GM18508 (cell line): ENCODE measurements around the gene ZNF394.
"Not testable (repeated sequence)": the region's sequence is repeated elsewhere in the genome, so short reads cannot be mapped to it uniquely, and the experiment has no call there.

Experiments
- ATAC-seq: cut with Tn5 transposase; IDR thresholded peaks from one replicate; pipeline ENCODE4 v1.9.1; 2021; ENCODE audit warnings: moderate number of reproducible peaks; ENCODE audit not compliant: insufficient read depth, unreplicated experiment

Gene ZNF394

GRCh38 chr7:99499721-99500636 lies at the start of gene ZNF394:
ZNF394 (minus strand) TSS chr7:99500281; CDS start chr7:99500093, 188 bp downstream.
- ATAC-seq, result no peak

- ATAC-seq, result not testable (repeated sequence)
These were observed 49.5 kb upstream of the ZNF394 start for GRCh38 chr7:99549545-99549944.

- not testable (repeated sequence) for ATAC-seq
These were observed 45.2 kb upstream of the ZNF394 start for GRCh38 chr7:99545308-99545707.

GRCh38 chr7:99543916-99544315 lies 43.8 kb upstream of the ZNF394 start:
- no peak for ATAC-seq

GRCh38 chr7:99543081-99543671 lies 43.1 kb upstream of the ZNF394 start:
- no peak for ATAC-seq

- ATAC-seq, result no peak
These were observed 41.1 kb upstream of the ZNF394 start for GRCh38 chr7:99541212-99541611.

GRCh38 chr7:99540542-99540941 lies 40.5 kb upstream of the ZNF394 start:
- no peak for ATAC-seq

- ATAC-seq, result no peak
These were observed 39.2 kb upstream of the ZNF394 start for GRCh38 chr7:99539213-99539811.

GRCh38 chr7:99535667-99536066 lies 35.6 kb upstream of the ZNF394 start:
- ATAC-seq, result no peak

- no peak for ATAC-seq
These were observed 31.3 kb upstream of the ZNF394 start for GRCh38 chr7:99531354-99531765.

GRCh38 chr7:99525713-99526440 lies 25.8 kb upstream of the ZNF394 start:
- ATAC-seq, result no peak

GRCh38 chr7:99521399-99521798 lies 21.3 kb upstream of the ZNF394 start:
- no peak for ATAC-seq

- ATAC-seq, result no peak
These were observed 14.0 kb upstream of the ZNF394 start for GRCh38 chr7:99514050-99514449.

GRCh38 chr7:99505324-99505662 lies 5.2 kb upstream of the ZNF394 start:
- no peak for ATAC-seq

- ATAC-seq, result peak; percentile 50
These were observed 4.7 kb upstream of the ZNF394 start, which contains the start of gene ZKSCAN5 for GRCh38 chr7:99504603-99505323. ZKSCAN5 (plus strand) TSS chr7:99504662; CDS start chr7:99506045, 1,383 bp downstream.

- no peak for ATAC-seq
These were observed 4.2 kb upstream of the ZNF394 start for GRCh38 chr7:99504281-99504602.

- ATAC-seq, result not testable (repeated sequence)
These were observed 1.2 kb upstream of the ZNF394 start for GRCh38 chr7:99501236-99501635.

- ATAC-seq, result no peak
These were observed 542 bp upstream of the ZNF394 start for GRCh38 chr7:99500637-99501009.

- no peak for ATAC-seq
These were observed 735 bp downstream of the ZNF394 start for GRCh38 chr7:99499371-99499720.

GRCh38 chr7:99498546-99498944 lies 1.5 kb downstream of the ZNF394 start:
- no peak for ATAC-seq
